Mammary epithelial cell (primary cell): Measurements from ENCODE around the gene MPIG6B.

ENCODE experiments used
- EZH2 ChIP-seq: IDR thresholded peaks from 2 replicates; pipeline ENCODE4 v1.6.1; 2012; ENCODE audit warnings: low read length, inconsistent platforms, borderline replicate concordance
- TF ChIP-seq, protein P1 (sequence below), 2 donors: IDR thresholded peaks in 1 of 2; conservative IDR thresholded peaks in 1 of 2; 2 replicates each; pipeline ENCODE4 v1.5.1; 2011 to 2012; ENCODE audit warnings: inconsistent platforms in 2 of 2, low read length in 2 of 2, mild to moderate bottlenecking in 2 of 2, control low read depth in 1 of 2, low read depth in 1 of 2; ENCODE audit not compliant: insufficient read depth in 1 of 2; ENCODE audit errors: extremely low read depth in 1 of 2

GRCh38 chr6:31729515-31729978 is 6.4 kb downstream of the MPIG6B start:
- TF ChIP-seq, protein P1, sequence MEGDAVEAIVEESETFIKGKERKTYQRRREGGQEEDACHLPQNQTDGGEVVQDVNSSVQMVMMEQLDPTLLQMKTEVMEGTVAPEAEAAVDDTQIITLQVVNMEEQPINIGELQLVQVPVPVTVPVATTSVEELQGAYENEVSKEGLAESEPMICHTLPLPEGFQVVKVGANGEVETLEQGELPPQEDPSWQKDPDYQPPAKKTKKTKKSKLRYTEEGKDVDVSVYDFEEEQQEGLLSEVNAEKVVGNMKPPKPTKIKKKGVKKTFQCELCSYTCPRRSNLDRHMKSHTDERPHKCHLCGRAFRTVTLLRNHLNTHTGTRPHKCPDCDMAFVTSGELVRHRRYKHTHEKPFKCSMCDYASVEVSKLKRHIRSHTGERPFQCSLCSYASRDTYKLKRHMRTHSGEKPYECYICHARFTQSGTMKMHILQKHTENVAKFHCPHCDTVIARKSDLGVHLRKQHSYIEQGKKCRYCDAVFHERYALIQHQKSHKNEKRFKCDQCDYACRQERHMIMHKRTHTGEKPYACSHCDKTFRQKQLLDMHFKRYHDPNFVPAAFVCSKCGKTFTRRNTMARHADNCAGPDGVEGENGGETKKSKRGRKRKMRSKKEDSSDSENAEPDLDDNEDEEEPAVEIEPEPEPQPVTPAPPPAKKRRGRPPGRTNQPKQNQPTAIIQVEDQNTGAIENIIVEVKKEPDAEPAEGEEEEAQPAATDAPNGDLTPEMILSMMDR (conservative IDR thresholded peaks at IDR 0.05 in 1 of 2, IDR thresholded peaks at IDR 0.05 in 1 of 2; ENCODE audit: extremely low read depth in 1 of 2, insufficient read depth in 1 of 2, low read depth in 1 of 2, low read length in 2 of 2), result no peak
- TF ChIP-seq EZH2, result no peak
